GM23338 (cell line): ENCODE data around the gene RALGPS1. TPM values are rescaled to one million over a fixed set of nuclear protein-coding genes. Genes with fewer than 3 reads are reported as not detected.

ENCODE experiments used
- CREB1 ChIP-seq: fragments of 250-450 bp; sonication (Bioruptor Pico); IDR thresholded peaks from 2 replicates; pipeline ENCODE4 v1.5.0; 2020; ENCODE audit warnings: low read depth, mild to moderate bottlenecking, moderate library complexity
- EZH2 ChIP-seq: fragments of 200-600 bp; sonication (generic); IDR thresholded peaks from one replicate; pipeline ENCODE4 v1.8.0; 2017; ENCODE audit warnings: antibody characterized with exemption, mild to moderate bottlenecking, low read depth; ENCODE audit not compliant: unreplicated experiment
- JUNB ChIP-seq: IDR thresholded peaks from one replicate; pipeline ENCODE4 v1.6.1; 2016; ENCODE audit warnings: antibody characterized with exemption; ENCODE audit not compliant: unreplicated experiment
- NANOG ChIP-seq: IDR thresholded peaks from 2 replicates; pipeline ENCODE4 v1.6.1; 2016; ENCODE audit warnings: antibody characterized with exemption, borderline replicate concordance
- POLR2AphosphoS5 ChIP-seq: IDR thresholded peaks from 2 replicates; pipeline ENCODE4 v1.6.1; 2016; ENCODE audit warnings: antibody characterized with exemption, low read depth
- STAT1 ChIP-seq: IDR thresholded peaks from one replicate; pipeline ENCODE4 v1.6.1; 2016; ENCODE audit warnings: antibody characterized with exemption; ENCODE audit not compliant: unreplicated experiment
- ZNF114 ChIP-seq: fragments of 250-450 bp; sonication (Bioruptor Pico); IDR thresholded peaks from 2 replicates; pipeline ENCODE4 v1.5.0; 2020; ENCODE audit warnings: mild to moderate bottlenecking, moderate library complexity
- ZNF331 ChIP-seq: fragments of 250-450 bp; sonication (Bioruptor Pico); IDR thresholded peaks from 2 replicates; pipeline ENCODE4 v1.5.0; 2020; ENCODE audit warnings: low read depth, mild to moderate bottlenecking, moderate library complexity
- ZNF462 ChIP-seq: fragments of 250-450 bp; sonication (Bioruptor Pico); IDR thresholded peaks from 2 replicates; pipeline ENCODE4 v1.5.0; 2020; ENCODE audit warnings: mild to moderate bottlenecking, moderate library complexity
- polyA plus RNA-seq: library from polyadenylated mRNA; unstranded; fragments of >200 nt; fragmentation: Nextera tagmentation; extraction: Ambion mirVana; gene quantifications from 2 replicates; pipeline ENCODE4 v1.2.1, GENCODE V29; 2016
- total RNA-seq: library from RNA; depleted of rRNA; stranded (reverse); fragments of >200 nt; shearing (Covaris generic); gene quantifications from 2 replicates; pipeline ENCODE4 v1.2.3, GENCODE V29; 2014
- TF ChIP-seq, protein P1 (sequence below): IDR thresholded peaks from 2 replicates; pipeline ENCODE4 v1.6.1; 2016; ENCODE audit warnings: antibody characterized with exemption

Gene RALGPS1
- total and polyA plus RNA-seq, 2 experiments from 2014 or later = 18.2 to 57.1 TPM

- TF ChIP-seq ZNF462 (no peak), ZNF114 (CRISPR knock-in tag) (no peak), ZNF331 (CRISPR knock-in tag) (no peak), JUNB (no peak), POLR2AphosphoS5 (no peak), EZH2 (no peak), NANOG (no peak), STAT1 (no peak), CREB1 (no peak)
- TF ChIP-seq, protein P1, sequence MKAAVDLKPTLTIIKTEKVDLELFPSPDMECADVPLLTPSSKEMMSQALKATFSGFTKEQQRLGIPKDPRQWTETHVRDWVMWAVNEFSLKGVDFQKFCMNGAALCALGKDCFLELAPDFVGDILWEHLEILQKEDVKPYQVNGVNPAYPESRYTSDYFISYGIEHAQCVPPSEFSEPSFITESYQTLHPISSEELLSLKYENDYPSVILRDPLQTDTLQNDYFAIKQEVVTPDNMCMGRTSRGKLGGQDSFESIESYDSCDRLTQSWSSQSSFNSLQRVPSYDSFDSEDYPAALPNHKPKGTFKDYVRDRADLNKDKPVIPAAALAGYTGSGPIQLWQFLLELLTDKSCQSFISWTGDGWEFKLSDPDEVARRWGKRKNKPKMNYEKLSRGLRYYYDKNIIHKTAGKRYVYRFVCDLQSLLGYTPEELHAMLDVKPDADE = no peak
These were observed 38.6 kb downstream of the RALGPS1 start (continued) for GRCh38 chr9:126953041-126953809.
